CD4-positive, alpha-beta T cell (primary cell): ENCODE data around the gene PRRT4. TPM values are rescaled to one million over a fixed set of nuclear protein-coding genes. Genes with fewer than 3 reads are reported as not detected.

Experiments
- ATAC-seq: fragments of 200-7000 bp; cut with Tn5 transposase; one replicate; pipeline ENCODE4 v1.10.0; 2022; ENCODE audit warnings: mild to moderate bottlenecking; ENCODE audit not compliant: poor library complexity
- CTCF ChIA-PET: fragments of 350-600 bp; sonication (Branson Sonifier 250); formaldehyde crosslinking; loops from one replicate; lab custom pipeline; 2021; ENCODE audit warnings: antibody characterized with exemption, inconsistent platforms; lab: Charles Lee
- POLR2A ChIA-PET: fragments of 350-600 bp; sonication (Branson Sonifier 250); formaldehyde crosslinking; loops from one replicate; lab custom pipeline; 2021; ENCODE audit warnings: antibody characterized with exemption, inconsistent platforms; lab: Charles Lee
- DNase-seq, 14 experiments: peaks; one replicate each; pipeline ENCODE4 v3.0.0-alpha.2; 2013 to 2020; ENCODE audit warnings: mixed read lengths in 2 of 14
- H3K27ac ChIP-seq, 2 donors: one replicate each; pipeline versions ENCODE4 v1.5.1 to v1.7.0; 2013; ENCODE audit warnings: low read length in 2 of 2, low read depth in 1 of 2, mild to moderate bottlenecking in 1 of 2
- H3K27me3 ChIP-seq, 2 experiments: 1 replicate in 1 of 2; 2 replicates in 1 of 2; pipeline versions ENCODE4 v1.6.1 to v1.7.0; 2013; ENCODE audit warnings: low read length in 2 of 2, control low read depth in 1 of 2, mild to moderate bottlenecking in 1 of 2, moderate library complexity in 1 of 2; ENCODE audit not compliant: insufficient read depth in 2 of 2, control insufficient read depth in 1 of 2
- H3K36me3 ChIP-seq: one replicate; pipeline ENCODE4 v1.6.1; 2013; ENCODE audit warnings: low read length, control low read depth; ENCODE audit not compliant: insufficient read depth
- H3K4me1 ChIP-seq: one replicate; pipeline ENCODE4 v1.6.1; 2013; ENCODE audit warnings: low read length, control low read depth; ENCODE audit not compliant: insufficient read depth
- H3K4me3 ChIP-seq: one replicate; pipeline ENCODE4 v1.5.1; 2013; ENCODE audit warnings: mild to moderate bottlenecking, low read length, moderate library complexity
- H3K9me3 ChIP-seq, 2 experiments: 1 replicate in 1 of 2; 2 replicates in 1 of 2; pipeline versions ENCODE4 v1.6.1 to v1.7.0; 2013; ENCODE audit warnings: low read length in 2 of 2, mild to moderate bottlenecking in 2 of 2, control low read depth in 1 of 2, moderate library complexity in 1 of 2; ENCODE audit not compliant: control insufficient read depth in 1 of 2, insufficient read depth in 1 of 2
- H3K27ac Mint-ChIP-seq: one replicate; pipeline ENCODE4 v1.8.0; 2020; ENCODE audit warnings: mixed read lengths
- H3K27me3 Mint-ChIP-seq: one replicate; pipeline ENCODE4 v1.8.0; 2021; ENCODE audit warnings: mixed read lengths
- H3K36me3 Mint-ChIP-seq: one replicate; pipeline ENCODE4 v1.8.0; 2021; ENCODE audit warnings: low read depth, mixed read lengths
- H3K4me1 Mint-ChIP-seq: one replicate; pipeline ENCODE4 v1.8.0; 2021; ENCODE audit warnings: low read depth, mixed read lengths
- H3K4me3 Mint-ChIP-seq: one replicate; pipeline ENCODE4 v1.8.0; 2020; ENCODE audit warnings: mild to moderate bottlenecking, mixed read lengths
- H3K9me3 Mint-ChIP-seq: one replicate; pipeline ENCODE4 v1.8.0; 2020; ENCODE audit warnings: mixed read lengths
- CTCF ChIP-seq: fragments of 200-600 bp; IDR thresholded peaks from one replicate; pipeline ENCODE4 v1.8.0; 2022; ENCODE audit warnings: antibody characterized with exemption, mild to moderate bottlenecking
- intact Hi-C, 2 experiments: fragments of 100-400 bp; cut with DNase I in 1 of 2; cut with micrococcal nuclease in 1 of 2; formaldehyde crosslinking; loops; one replicate each; pipeline versions ENCODE4 v1.15.1 to v1.9.0; 2023 to 2025; cut with DNase I, micrococcal nuclease
- total RNA-seq, 174 experiments: library from RNA in 2 of 174; stranded (reverse) in 2 of 174; gene quantifications; one replicate each; pipeline ENCODE4 v1.2.3 and lab custom pipeline; 2021 to 2026

Gene PRRT4
- total RNA-seq, 2 experiments from 2014 or later: 0.47 to 0.63 TPM

GRCh38 chr7:128364166-128364870 lies 2.8 kb upstream of the PRRT4 start:
- Mint-ChIP-seq H3K36me3 (no peaks in the 10 kb centered on the region), H3K4me1 (peaks cover 17% of the 10 kb centered on the region), H3K27me3 (peaks cover 62% of the 10 kb centered on the region), H3K4me3 (no peak overlapping the region), H3K9me3 (no peaks in the 10 kb centered on the region), H3K27ac (no peak overlapping the region)
- Histone ChIP-seq H3K4me1 (peaks cover 21% of the 10 kb centered on the region), H3K27ac (no peak overlapping the region), H3K36me3 (no peaks in the 10 kb centered on the region), H3K27me3 (peaks cover 19 to 30% of the 10 kb centered on the region in 2 experiments), H3K9me3 (no peaks in the 10 kb centered on the region), H3K4me3 (no peak overlapping the region)
- intact Hi-C loops: no loop called here
- ChIA-PET POLR2A (no interaction called here), CTCF (interaction anchor here (0.6 kb wide), 1 partner anchor 10 kb away, joined by 4 read pairs; no protein-coding TSS in a partner anchor)
- no peak for DNase-seq
- no peak for ATAC-seq
- TF ChIP-seq CTCF: no peak

DNA sequence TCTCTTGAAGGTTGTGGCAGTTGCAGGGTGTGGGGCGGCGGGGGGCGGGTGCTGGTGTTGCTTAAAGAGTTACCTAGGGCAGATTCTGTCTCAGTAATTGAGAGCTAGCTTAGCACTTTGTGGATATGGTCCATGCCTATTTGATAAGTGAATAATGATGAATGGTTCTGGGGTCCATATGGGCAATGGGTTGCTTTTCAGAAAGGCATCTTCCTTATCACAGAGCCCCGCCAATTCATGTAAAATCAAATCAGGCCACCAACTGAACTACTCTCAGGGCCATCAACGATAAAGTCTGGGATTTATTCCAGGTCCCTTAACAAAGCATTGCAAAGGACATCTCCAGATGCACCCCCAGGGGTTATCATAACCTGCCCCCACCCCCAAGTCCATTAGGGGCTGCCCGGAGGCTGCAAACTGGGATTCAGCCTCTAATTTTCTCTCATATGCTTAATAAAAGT lies 1.8 kb upstream of the PRRT4 start:
- H3K4me3 Mint-ChIP-seq: no peak overlapping the region
- Histone ChIP-seq H3K9me3 (no peaks in the 10 kb centered on the region), H3K27me3 (peaks cover 19 to 30% of the 10 kb centered on the region in 2 experiments), H3K4me3 (no peak overlapping the region), H3K4me1 (peaks cover 21% of the 10 kb centered on the region), H3K27ac (no peak overlapping the region), H3K36me3 (no peaks in the 10 kb centered on the region)
- intact Hi-C loops: no loop called here
- no peak overlapping the region for H3K27ac Mint-ChIP-seq
- no peaks in the 10 kb centered on the region for H3K36me3 Mint-ChIP-seq
- peaks cover 70% of the 10 kb centered on the region for H3K27me3 Mint-ChIP-seq
- peaks cover 17% of the 10 kb centered on the region for H3K4me1 Mint-ChIP-seq
- ChIA-PET CTCF (no interaction called here), POLR2A (no interaction called here)
- DNase-seq (no peak), ATAC-seq (no peak)
- TF ChIP-seq CTCF: no peak
- no peaks in the 10 kb centered on the region for H3K9me3 Mint-ChIP-seq

- Mint-ChIP-seq H3K4me1 (peaks cover 17% of the 10 kb centered on the region), H3K36me3 (no peaks in the 10 kb centered on the region), H3K4me3 (peak overlapping the region; percentile 92), H3K27ac (no peak overlapping the region), H3K27me3 (peaks cover 70% of the 10 kb centered on the region), H3K9me3 (no peaks in the 10 kb centered on the region)
- ATAC-seq (no peak), DNase-seq (no peak)
- no peaks in the 10 kb centered on the region for H3K9me3 ChIP-seq
- H3K27ac ChIP-seq: no peak overlapping the region
- TF ChIP-seq CTCF: no peak
- peaks cover 21% of the 10 kb centered on the region for H3K4me1 ChIP-seq
- H3K4me3 ChIP-seq: no peak overlapping the region
- POLR2A ChIA-PET: no interaction called here
- peaks cover 19 to 30% of the 10 kb centered on the region in 2 experiments for H3K27me3 ChIP-seq
- CTCF ChIA-PET: no interaction called here
- H3K36me3 ChIP-seq: no peaks in the 10 kb centered on the region
- intact Hi-C loops: no loop called here
These were observed 1.2 kb upstream of the PRRT4 start for GRCh38 chr7:128362670-128363069.
